A549 (cell line): ENCODE data around the gene CTNND2. TPM values are rescaled to one million over a fixed set of nuclear protein-coding genes. Genes with fewer than 3 reads are reported as not detected.

Source experiments
- ATAC-seq, 2 experiments: fragments of 200-7000 bp in 1 of 2; fragments of >200 bp in 1 of 2; cut with Nextera tagmentation in 1 of 2; cut with Tn5 transposase in 1 of 2; 3 replicates each; pipeline versions ENCODE4 v1.8.0 to v1.9.1; 2018 to 2020; ENCODE audit warnings: mild to moderate bottlenecking in 1 of 2, moderate library complexity in 1 of 2
- CTCF ChIA-PET: fragments of 300-600 bp; sonication (Branson Sonifier 250); formaldehyde crosslinking; extraction: SDS; loops from one replicate; lab custom pipeline; 2021; ENCODE audit warnings: antibody characterized with exemption, inconsistent platforms; lab: Yijun Ruan, JAX
- POLR2A ChIA-PET: fragments of 350-600 bp; formaldehyde crosslinking; extraction: SDS; loops from one replicate; lab custom pipeline; 2021; ENCODE audit warnings: antibody characterized with exemption, inconsistent platforms; lab: Yijun Ruan, JAX
- DNase-seq, 2 experiments: peaks; one replicate each; pipeline versions ENCODE4 v3.0.0 to v3.0.0-alpha.2; 2011 to 2016; ENCODE audit warnings: low read depth in 1 of 2, low spot score in 1 of 2
- FAIRE-seq: peaks from 2 replicates; lab custom pipeline; 2011; peaks lifted over from hg19 to GRCh38; lab: Jason Lieb, UNC
- H3K27ac ChIP-seq, 2 experiments: fragments of >200 bp; sonication (Bioruptor Twin); formaldehyde crosslinking; 3 replicates each; pipeline ENCODE4 v1.5.1; 2016 to 2017
- H3K4me1 ChIP-seq: fragments of >200 bp; sonication (Bioruptor Twin); formaldehyde crosslinking; 3 replicates; pipeline ENCODE4 v1.6.1; 2016
- H3K4me2 ChIP-seq: fragments of >200 bp; sonication (Bioruptor Twin); formaldehyde crosslinking; 3 replicates; pipeline ENCODE4 v1.6.1; 2016
- H3K4me3 ChIP-seq: fragments of >200 bp; sonication (Bioruptor Twin); formaldehyde crosslinking; 3 replicates; pipeline ENCODE4 v1.5.1; 2016
- H3K9me3 ChIP-seq: fragments of >200 bp; sonication (Bioruptor Twin); formaldehyde crosslinking; 3 replicates; pipeline ENCODE4 v1.6.1; 2016
- CBX2 ChIP-seq: fragments of 200-600 bp; sonication (generic); IDR thresholded peaks from 2 replicates; pipeline ENCODE4 v1.6.1; 2016; ENCODE audit warnings: low read depth, mild to moderate bottlenecking, borderline replicate concordance
- CEBPB ChIP-seq, 2 experiments: fragments of >200 bp in 1 of 2; sonication (Bioruptor Twin) in 1 of 2; formaldehyde crosslinking in 1 of 2; IDR thresholded peaks; 2 replicates each; pipeline ENCODE4 v1.6.1; 2012 to 2016
- EP300 ChIP-seq, 2 experiments: fragments of >200 bp; sonication (Bioruptor Twin); formaldehyde crosslinking; IDR thresholded peaks; 2 replicates in 1 of 2; 3 replicates in 1 of 2; pipeline ENCODE4 v1.6.1; 2016 to 2017
- ESRRA ChIP-seq: fragments of 150-350 bp; IDR thresholded peaks from 2 replicates; pipeline ENCODE4 v1.6.1; 2014; ENCODE audit warnings: mild to moderate bottlenecking, low read length, borderline replicate concordance
- FOSB ChIP-seq: fragments of 250-450 bp; sonication (Bioruptor Pico); IDR thresholded peaks from 2 replicates; pipeline ENCODE4 v1.5.0; 2020; ENCODE audit warnings: mild to moderate bottlenecking, moderate library complexity
- HDAC2 ChIP-seq: fragments of 200-600 bp; sonication (generic); IDR thresholded peaks from 2 replicates; pipeline ENCODE4 v1.6.1; 2016
- HEYL ChIP-seq: fragments of 250-450 bp; sonication (Bioruptor Pico); IDR thresholded peaks from 2 replicates; pipeline ENCODE4 v1.8.0; 2021; ENCODE audit warnings: mild to moderate bottlenecking, moderate library complexity
- HOXB13 ChIP-seq: fragments of 250-450 bp; sonication (Bioruptor Pico); IDR thresholded peaks from 2 replicates; pipeline ENCODE4 v1.5.0; 2020; ENCODE audit warnings: low read depth, mild to moderate bottlenecking, moderate library complexity
- JUN ChIP-seq, 2 experiments: fragments of >200 bp; sonication (Bioruptor Twin); formaldehyde crosslinking; IDR thresholded peaks; 2 replicates in 1 of 2; 3 replicates in 1 of 2; pipeline ENCODE4 v1.6.1; 2016 to 2017
- JUNB ChIP-seq: fragments of >200 bp; sonication (Bioruptor Twin); formaldehyde crosslinking; IDR thresholded peaks from 2 replicates; pipeline ENCODE4 v1.6.1; 2016
- KDM1A ChIP-seq: fragments of 200-600 bp; sonication (generic); IDR thresholded peaks from 2 replicates; pipeline ENCODE4 v1.6.1; 2016; ENCODE audit warnings: low read depth, mild to moderate bottlenecking
- KDM5A ChIP-seq: fragments of 200-600 bp; sonication (generic); IDR thresholded peaks from 2 replicates; pipeline ENCODE4 v1.6.1; 2016; ENCODE audit warnings: antibody characterized with exemption, mild to moderate bottlenecking
- MAFK ChIP-seq: fragments of 450-650 bp; IDR thresholded peaks from 2 replicates; pipeline ENCODE4 v1.6.1; 2014; ENCODE audit not compliant: partially characterized antibody
- MAZ ChIP-seq: fragments of 150-350 bp; IDR thresholded peaks from 2 replicates; pipeline ENCODE4 v1.6.1; 2014; ENCODE audit warnings: antibody characterized with exemption, low read depth, low read length, borderline replicate concordance
- NFE2L2 ChIP-seq: fragments of 150-350 bp; conservative IDR thresholded peaks from 2 replicates; pipeline ENCODE4 v1.6.1; 2014; ENCODE audit warnings: low read length
- NPAS2 ChIP-seq: fragments of 250-450 bp; sonication (Bioruptor Pico); IDR thresholded peaks from 2 replicates; pipeline ENCODE4 v1.8.0; 2022; ENCODE audit warnings: mild to moderate bottlenecking, moderate library complexity, borderline replicate concordance
- NR3C1 ChIP-seq: fragments of >200 bp; sonication (Bioruptor Twin); formaldehyde crosslinking; IDR thresholded peaks from 3 replicates; pipeline ENCODE4 v1.6.1; 2017
- PHF8 ChIP-seq: fragments of 200-600 bp; sonication (generic); IDR thresholded peaks from 2 replicates; pipeline ENCODE4 v1.6.1; 2016; ENCODE audit warnings: low read depth, mild to moderate bottlenecking, antibody characterized with exemption, moderate library complexity, borderline replicate concordance
- POLR2A ChIP-seq: IDR thresholded peaks from 2 replicates; pipeline ENCODE4 v1.6.1; 2012; ENCODE audit warnings: mild to moderate bottlenecking, low read length
- POLR2AphosphoS2 ChIP-seq: conservative IDR thresholded peaks from 2 replicates; pipeline ENCODE4 v1.6.1; 2012; ENCODE audit warnings: low read length, improper control_type of control experiment, inconsistent platforms
- RARB ChIP-seq: fragments of 250-450 bp; sonication (Bioruptor Pico); IDR thresholded peaks from 2 replicates; pipeline ENCODE4 v1.8.0; 2021; ENCODE audit warnings: mild to moderate bottlenecking, moderate library complexity
- RCOR1 ChIP-seq: fragments of 150-350 bp; IDR thresholded peaks from 2 replicates; pipeline ENCODE4 v1.6.1; 2014; ENCODE audit warnings: antibody characterized with exemption, low read length, low read depth
- RFX5 ChIP-seq: fragments of 450-650 bp; IDR thresholded peaks from 2 replicates; pipeline ENCODE4 v1.7.1; 2014; ENCODE audit warnings: antibody characterized with exemption, mild to moderate bottlenecking, moderate library complexity
- RNF2 ChIP-seq: fragments of 200-600 bp; sonication (generic); IDR thresholded peaks from 2 replicates; pipeline ENCODE4 v1.6.1; 2016; ENCODE audit warnings: low read depth, mild to moderate bottlenecking, antibody characterized with exemption, moderate library complexity, borderline replicate concordance
- WGBS: methylation state at CpG from one replicate; pipeline ENCODE4 v1.1.6; 2017; ENCODE audit errors: missing lambda C conversion rate; 5-methylcytosine and 5-hydroxymethylcytosine counted together
- polyA plus RNA-seq, 4 experiments: library from polyadenylated mRNA; depleted of rRNA in 3 of 4; stranded (reverse); fragments of >200 nt; fragmentation: RNase III in 1 of 4; extraction: RNeasy Plus Mini Kit Qiagen cat#74134 plus additional on column Dnase treatment in 1 of 4; gene quantifications; 2 replicates in 3 of 4; 3 replicates in 1 of 4; pipeline ENCODE4 v1.2.3, GENCODE V29; 2011 to 2017
- TF ChIP-seq, protein P1 (sequence below): fragments of >200 bp; sonication (Bioruptor Twin); formaldehyde crosslinking; IDR thresholded peaks from 3 replicates; pipeline ENCODE4 v1.5.1; 2016
- TF ChIP-seq, protein P2 (sequence below): fragments of 250-450 bp; sonication (Bioruptor Pico); IDR thresholded peaks from 2 replicates; pipeline ENCODE4 v1.5.0; 2021; ENCODE audit warnings: mild to moderate bottlenecking, moderate library complexity, borderline replicate concordance
- TF ChIP-seq, protein P3 (sequence below): fragments of 250-450 bp; sonication (Bioruptor Pico); IDR thresholded peaks from 2 replicates; pipeline ENCODE4 v1.5.0; 2020; ENCODE audit warnings: low read depth, mild to moderate bottlenecking, moderate library complexity

The CTNND2 gene
- polyA plus RNA-seq, 2 of the 4 experiments (the other 2 are of a cell fraction) = not detected

DNA sequence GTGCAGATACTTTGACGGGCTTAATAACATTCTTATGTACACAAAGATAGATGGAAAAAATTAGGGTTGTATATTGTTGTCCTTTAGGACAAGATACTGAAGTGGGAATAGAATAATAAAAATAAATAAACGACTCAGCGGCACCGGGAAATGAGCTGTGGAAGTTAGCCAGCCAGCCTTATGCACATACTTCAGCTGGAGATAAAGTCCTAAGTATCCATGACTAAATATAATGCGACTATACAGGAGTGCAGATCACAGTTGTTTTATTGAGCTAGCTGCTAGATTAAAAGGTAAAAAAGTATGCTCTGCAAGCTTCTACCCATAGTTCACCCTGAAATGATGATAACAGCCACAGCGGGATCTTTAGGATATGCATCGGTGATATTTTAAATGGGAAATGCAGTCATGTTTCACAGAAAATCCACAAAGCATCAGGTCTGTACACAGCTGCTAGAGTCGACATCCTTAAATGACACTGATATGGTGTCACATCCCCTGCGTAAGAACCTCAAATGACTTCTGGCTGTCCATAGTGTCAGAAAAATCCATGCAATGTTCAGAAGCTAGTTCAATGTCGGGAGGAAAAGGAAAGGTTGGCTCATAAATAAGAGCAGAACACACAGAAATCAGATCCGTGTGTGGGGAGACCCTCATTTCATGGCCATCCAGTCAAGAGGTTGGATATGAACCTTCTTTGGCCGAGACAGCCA is 750.4 kb downstream of the CTNND2 start:
- 33% methylated on average over 12 of the region's 12 CpGs for WGBS
- Histone ChIP-seq H3K4me3 (no peak overlapping the region), H3K27ac (no peak overlapping the region), H3K9me3 (no peaks in the 10 kb centered on the region), H3K4me2 (no peak overlapping the region), H3K4me1 (no peaks in the 10 kb centered on the region)
- ATAC-seq (no peak), DNase-seq (no peak), FAIRE-seq (no peak)
- TF ChIP-seq NFE2L2 (no peak), JUN (IDR thresholded peaks at IDR 0.05) (no peak), KDM5A (no peak), HEYL (CRISPR knock-in tag) (no peak), CEBPB (IDR thresholded peaks at IDR 0.05) (no peak), MAFK (no peak), POLR2AphosphoS2 (no peak), MAZ (no peak), HOXB13 (CRISPR knock-in tag) (no peak), RARB (CRISPR knock-in tag) (no peak), NR3C1 (no peak), JUNB (no peak), FOSB (no peak), ESRRA (no peak), KDM1A (no peak), HDAC2 (no peak), POLR2A (no peak)
- TF ChIP-seq, protein P1, sequence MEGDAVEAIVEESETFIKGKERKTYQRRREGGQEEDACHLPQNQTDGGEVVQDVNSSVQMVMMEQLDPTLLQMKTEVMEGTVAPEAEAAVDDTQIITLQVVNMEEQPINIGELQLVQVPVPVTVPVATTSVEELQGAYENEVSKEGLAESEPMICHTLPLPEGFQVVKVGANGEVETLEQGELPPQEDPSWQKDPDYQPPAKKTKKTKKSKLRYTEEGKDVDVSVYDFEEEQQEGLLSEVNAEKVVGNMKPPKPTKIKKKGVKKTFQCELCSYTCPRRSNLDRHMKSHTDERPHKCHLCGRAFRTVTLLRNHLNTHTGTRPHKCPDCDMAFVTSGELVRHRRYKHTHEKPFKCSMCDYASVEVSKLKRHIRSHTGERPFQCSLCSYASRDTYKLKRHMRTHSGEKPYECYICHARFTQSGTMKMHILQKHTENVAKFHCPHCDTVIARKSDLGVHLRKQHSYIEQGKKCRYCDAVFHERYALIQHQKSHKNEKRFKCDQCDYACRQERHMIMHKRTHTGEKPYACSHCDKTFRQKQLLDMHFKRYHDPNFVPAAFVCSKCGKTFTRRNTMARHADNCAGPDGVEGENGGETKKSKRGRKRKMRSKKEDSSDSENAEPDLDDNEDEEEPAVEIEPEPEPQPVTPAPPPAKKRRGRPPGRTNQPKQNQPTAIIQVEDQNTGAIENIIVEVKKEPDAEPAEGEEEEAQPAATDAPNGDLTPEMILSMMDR = no peak
- POLR2A ChIA-PET = no interaction called here
- CTCF ChIA-PET = interaction anchor here (1.2 kb wide), 1 partner anchor 40 kb away, joined by 3 read pairs; no protein-coding TSS in a partner anchor

DNA sequence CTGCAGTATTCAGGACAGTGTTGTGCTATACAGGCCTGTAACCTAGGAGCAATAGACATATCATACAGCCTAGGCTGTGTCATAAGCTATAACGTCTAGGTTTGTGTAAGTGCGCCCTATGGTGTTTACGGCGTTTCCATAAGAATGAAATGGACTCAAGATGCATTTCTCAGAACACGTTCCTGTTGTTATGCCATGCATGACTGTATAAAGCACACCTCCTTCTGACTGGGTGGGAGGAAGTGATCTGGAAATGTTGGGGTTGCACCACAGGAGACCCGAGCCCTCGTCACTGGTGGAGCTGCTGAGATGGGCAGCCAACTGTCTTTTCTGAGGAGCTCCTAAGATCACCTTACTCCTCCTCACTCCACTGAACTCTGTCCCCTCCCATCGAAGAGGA is 751.9 kb downstream of the CTNND2 start:
- Histone ChIP-seq H3K4me2 (no peak overlapping the region), H3K9me3 (no peaks in the 10 kb centered on the region), H3K4me3 (no peak overlapping the region), H3K27ac (no peak overlapping the region), H3K4me1 (no peaks in the 10 kb centered on the region)
- ChIA-PET CTCF (interaction anchor here (1.4 kb wide), 1 partner anchor 13 kb away, joined by 4 read pairs; no protein-coding TSS in a partner anchor), POLR2A (no interaction called here)
- 44% methylated on average over 8 of the region's 8 CpGs for WGBS
- ATAC-seq = no peak
- TF ChIP-seq NPAS2 (CRISPR knock-in tag) (no peak), POLR2AphosphoS2 (no peak), RFX5 (no peak), EP300 (IDR thresholded peaks at IDR 0.05) (no peak), RCOR1 (no peak), ESRRA (no peak), RNF2 (no peak), PHF8 (no peak), KDM1A (no peak), FOSB (no peak), CBX2 (no peak)
- TF ChIP-seq, protein P2, sequence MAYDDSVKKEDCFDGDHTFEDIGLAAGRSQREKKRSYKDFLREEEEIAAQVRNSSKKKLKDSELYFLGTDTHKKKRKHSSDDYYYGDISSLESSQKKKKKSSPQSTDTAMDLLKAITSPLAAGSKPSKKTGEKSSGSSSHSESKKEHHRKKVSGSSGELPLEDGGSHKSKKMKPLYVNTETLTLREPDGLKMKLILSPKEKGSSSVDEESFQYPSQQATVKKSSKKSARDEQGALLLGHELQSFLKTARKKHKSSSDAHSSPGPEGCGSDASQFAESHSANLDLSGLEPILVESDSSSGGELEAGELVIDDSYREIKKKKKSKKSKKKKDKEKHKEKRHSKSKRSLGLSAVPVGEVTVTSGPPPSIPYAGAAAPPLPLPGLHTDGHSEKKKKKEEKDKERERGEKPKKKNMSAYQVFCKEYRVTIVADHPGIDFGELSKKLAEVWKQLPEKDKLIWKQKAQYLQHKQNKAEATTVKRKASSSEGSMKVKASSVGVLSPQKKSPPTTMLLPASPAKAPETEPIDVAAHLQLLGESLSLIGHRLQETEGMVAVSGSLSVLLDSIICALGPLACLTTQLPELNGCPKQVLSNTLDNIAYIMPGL (CRISPR knock-in tag) = no peak
- TF ChIP-seq, protein P3, sequence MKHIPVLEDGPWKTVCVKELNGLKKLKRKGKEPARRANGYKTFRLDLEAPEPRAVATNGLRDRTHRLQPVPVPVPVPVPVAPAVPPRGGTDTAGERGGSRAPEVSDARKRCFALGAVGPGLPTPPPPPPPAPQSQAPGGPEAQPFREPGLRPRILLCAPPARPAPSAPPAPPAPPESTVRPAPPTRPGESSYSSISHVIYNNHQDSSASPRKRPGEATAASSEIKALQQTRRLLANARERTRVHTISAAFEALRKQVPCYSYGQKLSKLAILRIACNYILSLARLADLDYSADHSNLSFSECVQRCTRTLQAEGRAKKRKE (CRISPR knock-in tag) = no peak
- TF ChIP-seq, protein P1 = no peak
- FAIRE-seq = no peak
- DNase-seq = no peak
